H9 (cell line): ENCODE data around the gene ABCA4. TPM values are rescaled to one million over a fixed set of nuclear protein-coding genes. Genes with fewer than 3 reads are reported as not detected.

ENCODE experiments used
- DNase-seq: peaks from one replicate; pipeline ENCODE4 v3.0.0-alpha.2; 2017
- H2AFZ ChIP-seq: one replicate; pipeline ENCODE4 v1.6.1; 2013; ENCODE audit warnings: mild to moderate bottlenecking, low read length, control low read depth, moderate library complexity
- H2AK5ac ChIP-seq: 2 replicates; pipeline ENCODE4 v1.6.1; 2013; ENCODE audit warnings: low read length, control low read depth, mixed read lengths; ENCODE audit not compliant: insufficient read length
- H2BK120ac ChIP-seq: one replicate; pipeline ENCODE4 v1.6.1; 2013; ENCODE audit warnings: low read depth, mild to moderate bottlenecking, low read length, control low read depth, inconsistent platforms; ENCODE audit not compliant: poor library complexity, severe bottlenecking
- H2BK12ac ChIP-seq: 2 replicates; pipeline ENCODE4 v1.6.1; 2013; ENCODE audit warnings: low read length, control low read depth, mixed read lengths, low read depth; ENCODE audit not compliant: insufficient read length
- H2BK15ac ChIP-seq: 2 replicates; pipeline ENCODE4 v1.6.1; 2013; ENCODE audit warnings: low read depth, low read length, control low read depth
- H2BK20ac ChIP-seq: one replicate; pipeline ENCODE4 v1.6.1; 2013; ENCODE audit warnings: low read depth, mild to moderate bottlenecking, low read length, control low read depth, inconsistent platforms; ENCODE audit not compliant: poor library complexity, severe bottlenecking
- H2BK5ac ChIP-seq: 2 replicates; pipeline ENCODE4 v1.6.1; 2013; ENCODE audit warnings: low read length, control low read depth, mixed read lengths; ENCODE audit not compliant: insufficient read length
- H3K14ac ChIP-seq: 2 replicates; pipeline ENCODE4 v1.6.1; 2013; ENCODE audit warnings: low read length, control low read depth; ENCODE audit not compliant: insufficient read depth
- H3K18ac ChIP-seq: 2 replicates; pipeline ENCODE4 v1.6.1; 2013; ENCODE audit warnings: low read depth, mild to moderate bottlenecking, mixed read lengths, low read length, control low read depth; ENCODE audit not compliant: insufficient read length
- H3K23ac ChIP-seq: 2 replicates; pipeline ENCODE4 v1.6.1; 2013; ENCODE audit warnings: low read length, control low read depth, mixed read lengths, low read depth; ENCODE audit not compliant: insufficient read length
- H3K23me2 ChIP-seq: 2 replicates; pipeline ENCODE4 v1.6.1; 2013; ENCODE audit warnings: low read depth, mild to moderate bottlenecking, mixed read lengths, low read length, control low read depth; ENCODE audit not compliant: insufficient read length, poor library complexity, severe bottlenecking
- H3K27ac ChIP-seq: 2 replicates; pipeline ENCODE4 v1.5.1; 2013; ENCODE audit warnings: low read length, control low read depth, mixed read lengths, low read depth; ENCODE audit not compliant: insufficient read length
- H3K27me3 ChIP-seq: 2 replicates; pipeline ENCODE4 v1.6.1; 2013; ENCODE audit warnings: low read length, control low read depth, inconsistent platforms; ENCODE audit not compliant: insufficient read depth
- H3K4ac ChIP-seq: 2 replicates; pipeline ENCODE4 v1.6.1; 2013; ENCODE audit warnings: low read depth, mild to moderate bottlenecking, control low read depth, inconsistent platforms, low read length, moderate library complexity
- H3K4me1 ChIP-seq: 2 replicates; pipeline ENCODE4 v1.6.1; 2013; ENCODE audit warnings: low read length, control low read depth, inconsistent platforms; ENCODE audit not compliant: insufficient read depth
- H3K4me2 ChIP-seq: 2 replicates; pipeline ENCODE4 v1.6.1; 2013; ENCODE audit warnings: low read length, control low read depth, mixed read lengths; ENCODE audit not compliant: insufficient read length, insufficient read depth
- H3K56ac ChIP-seq: 2 replicates; pipeline ENCODE4 v1.6.1; 2013; ENCODE audit warnings: low read depth, mild to moderate bottlenecking, mixed read lengths, low read length, control low read depth; ENCODE audit not compliant: insufficient read length
- H3K79me1 ChIP-seq: 2 replicates; pipeline ENCODE4 v1.6.1; 2013; ENCODE audit warnings: low read depth, mild to moderate bottlenecking, moderate library complexity, low read length, control low read depth, inconsistent platforms; ENCODE audit not compliant: insufficient read depth, poor library complexity, severe bottlenecking
- H3K79me2 ChIP-seq: 2 replicates; pipeline ENCODE4 v1.6.1; 2013; ENCODE audit warnings: low read length, control low read depth, inconsistent platforms; ENCODE audit not compliant: insufficient read depth
- H3K9ac ChIP-seq: 2 replicates; pipeline ENCODE4 v1.6.1; 2013; ENCODE audit warnings: low read length, control low read depth, mixed read lengths; ENCODE audit not compliant: insufficient read length; ENCODE audit errors: extremely low read depth
- H3K9me3 ChIP-seq: one replicate; pipeline ENCODE4 v1.6.1; 2013; ENCODE audit warnings: low read depth, low read length, inconsistent platforms; ENCODE audit not compliant: control insufficient read depth
- H3T11ph ChIP-seq: one replicate; pipeline ENCODE4 v1.6.1; 2013; ENCODE audit warnings: mild to moderate bottlenecking, low read length, control low read depth, inconsistent platforms
- H4K20me1 ChIP-seq: one replicate; pipeline ENCODE4 v1.6.1; 2013; ENCODE audit not compliant: control insufficient read depth, insufficient read length, insufficient read depth
- H4K5ac ChIP-seq: 2 replicates; pipeline ENCODE4 v1.6.1; 2013; ENCODE audit warnings: low read depth, mild to moderate bottlenecking, mixed read lengths, low read length, control low read depth; ENCODE audit not compliant: insufficient read length
- H4K8ac ChIP-seq: replicated peaks from 2 replicates; pipeline ENCODE4 v1.6.1; 2013; ENCODE audit warnings: low read length, control low read depth, mixed read lengths, low read depth; ENCODE audit not compliant: insufficient read length
- H4K91ac ChIP-seq: 2 replicates; pipeline ENCODE4 v1.6.1; 2013; ENCODE audit warnings: low read depth, mild to moderate bottlenecking, moderate library complexity, mixed read lengths, low read length, control low read depth; ENCODE audit not compliant: insufficient read length
- H3K27ac Mint-ChIP-seq, 3 experiments: 2 replicates in 2 of 3; 3 replicates in 1 of 3; pipeline ENCODE4 v1.8.0; 2020 to 2021; ENCODE audit warnings: mixed read lengths in 3 of 3, mild to moderate bottlenecking in 1 of 3, moderate library complexity in 1 of 3
- H3K27me3 Mint-ChIP-seq: 2 replicates; pipeline ENCODE4 v1.8.0; 2021; ENCODE audit warnings: low read depth, mild to moderate bottlenecking, moderate library complexity, mixed read lengths
- H3K36me3 Mint-ChIP-seq, 3 experiments: 2 replicates in 2 of 3; 3 replicates in 1 of 3; pipeline ENCODE4 v1.8.0; 2020 to 2021; ENCODE audit warnings: low read depth in 3 of 3, mixed read lengths in 3 of 3; ENCODE audit not compliant: insufficient read depth in 1 of 3
- H3K4me1 Mint-ChIP-seq, 2 experiments: 2 replicates each; pipeline ENCODE4 v1.8.0; 2020; ENCODE audit warnings: mixed read lengths in 2 of 2
- H3K4me3 Mint-ChIP-seq, 2 experiments: 2 replicates in 1 of 2; 3 replicates in 1 of 2; pipeline ENCODE4 v1.8.0; 2020 to 2021; ENCODE audit warnings: mild to moderate bottlenecking in 2 of 2, mixed read lengths in 2 of 2, moderate library complexity in 1 of 2
- H3K9me3 Mint-ChIP-seq, 2 experiments: 2 replicates in 1 of 2; 3 replicates in 1 of 2; pipeline ENCODE4 v1.8.0; 2020; ENCODE audit warnings: mild to moderate bottlenecking in 2 of 2, mixed read lengths in 2 of 2, moderate library complexity in 1 of 2
- CTCF ChIP-seq: fragments of 200-600 bp; sonication (generic); conservative IDR thresholded peaks from 3 replicates; pipeline ENCODE4 v1.8.0; 2021; ENCODE audit warnings: antibody characterized with exemption, mild to moderate bottlenecking
- WGBS: extraction: QIAGEN DNeasy Blood & Tissue Kit; methylation state at CpG from one replicate; pipeline ENCODE4 v1.1.7; 2013; ENCODE audit warnings: missing lambda C conversion rate, low lambda C conversion rate, mixed read lengths; ENCODE audit not compliant: insufficient read length; ENCODE audit errors: extremely low coverage; 5-methylcytosine and 5-hydroxymethylcytosine counted together
- total RNA-seq: library from RNA; stranded (reverse); gene quantifications from 2 replicates; pipeline ENCODE4 v1.2.1, GENCODE V29; 2021

Gene ABCA4
- total RNA-seq, 1 experiment from 2014 or later: not detected

- H3K79me2 ChIP-seq: no peaks in the 10 kb centered on the region
- H2BK120ac ChIP-seq: no peak overlapping the region
- no peak for DNase-seq
- H2AK5ac ChIP-seq: no peak overlapping the region
- Mint-ChIP-seq H3K36me3 (no peaks in the 10 kb centered on the region; a peak in 1 of 7 replicates), H3K4me3 (no peak overlapping the region), H3K27ac (0 out of 7 replicates have a peak overlapping the region, but pooled peaks of 1 of the 3 experiments have one; percentile 15), H3K27me3 (peaks cover 40% of the 10 kb centered on the region), H3K9me3 (no peaks in the 10 kb centered on the region; a peak in 1 of 5 replicates), H3K4me1 (peaks cover 35 to 43% of the 10 kb centered on the region in 2 experiments)
- WGBS: no CpG with 5 or more reads among the region's 4 CpGs
- H2AFZ ChIP-seq: no peak overlapping the region
- no peaks in the 10 kb centered on the region for H3K27me3 ChIP-seq
- H3K14ac ChIP-seq: no peak overlapping the region; the same call in 1 of the 2 replicates
- H3K9ac ChIP-seq: no peak overlapping the region
- H4K5ac ChIP-seq: no peak overlapping the region
- no peak overlapping the region for H4K91ac ChIP-seq
- H3K9me3 ChIP-seq: no peaks in the 10 kb centered on the region
- no peaks in the 10 kb centered on the region for H4K20me1 ChIP-seq
- H3K23me2 ChIP-seq: no peaks in the 10 kb centered on the region
- no peak overlapping the region for H3K56ac ChIP-seq
- no peak overlapping the region for H3T11ph ChIP-seq
- H2BK5ac ChIP-seq: no peak overlapping the region
- no peak for TF ChIP-seq CTCF
- H3K23ac ChIP-seq: no peak overlapping the region
- H3K18ac ChIP-seq: no peak overlapping the region
- H3K4ac ChIP-seq: no peak overlapping the region
- H3K27ac ChIP-seq: no peak overlapping the region
- no peak overlapping the region for H2BK15ac ChIP-seq
- H2BK12ac ChIP-seq: no peak overlapping the region
- no peak overlapping the region for H3K4me2 ChIP-seq
- no peaks in the 10 kb centered on the region for H3K79me1 ChIP-seq
- no peak overlapping the region for H4K8ac ChIP-seq
- no peak overlapping the region for H2BK20ac ChIP-seq
- H3K4me1 ChIP-seq: peaks cover 2% of the 10 kb centered on the region; the same call in 1 of the 2 replicates
Measured at GRCh38 chr1:94103608-94104007, 17.3 kb downstream of the ABCA4 start.
